IPS-18c (cell line): ENCODE data around the gene SRC.

ENCODE experiments used
- H3K4me3 ChIP-seq: 2 replicates; pipeline ENCODE4 v1.7.0; 2013; ENCODE audit warnings: low read depth, mild to moderate bottlenecking, low read length, moderate library complexity; ENCODE audit not compliant: insufficient read depth
- H3K9me3 ChIP-seq: one replicate; pipeline ENCODE4 v1.6.1; 2013; ENCODE audit warnings: mild to moderate bottlenecking, low read length, moderate library complexity; ENCODE audit not compliant: control insufficient read depth, insufficient read depth

The SRC gene

GRCh38 chr20:37311710-37312355 is 34.1 kb upstream of the SRC start:
- H3K9me3 ChIP-seq, result no peaks in the 10 kb centered on the region
- H3K4me3 ChIP-seq, result no peak overlapping the region

- no peaks in the 10 kb centered on the region for H3K9me3 ChIP-seq
- no peak overlapping the region for H3K4me3 ChIP-seq
These were observed 32.3 kb upstream of the SRC start for GRCh38 chr20:37313546-37314091.

GRCh38 chr20:37314099-37314498 is 31.8 kb upstream of the SRC start:
- H3K4me3 ChIP-seq, result no peak overlapping the region
- no peaks in the 10 kb centered on the region for H3K9me3 ChIP-seq

- Histone ChIP-seq H3K9me3 (no peaks in the 10 kb centered on the region), H3K4me3 (no peak overlapping the region)
These were observed 31.3 kb upstream of the SRC start for GRCh38 chr20:37314617-37315016.

GRCh38 chr20:37315021-37315451 is 30.9 kb upstream of the SRC start:
- no peak overlapping the region; the same call in 1 of the 2 replicates for H3K4me3 ChIP-seq
- H3K9me3 ChIP-seq, result no peaks in the 10 kb centered on the region

- Histone ChIP-seq H3K9me3 (no peaks in the 10 kb centered on the region), H3K4me3 (no peak overlapping the region; the same call in 1 of the 2 replicates)
These were observed 30.4 kb upstream of the SRC start for GRCh38 chr20:37315452-37316110.

GRCh38 chr20:37316116-37316774 is 29.7 kb upstream of the SRC start:
- Histone ChIP-seq H3K4me3 (no peak overlapping the region), H3K9me3 (no peaks in the 10 kb centered on the region)

GRCh38 chr20:37316775-37317170 is 29.2 kb upstream of the SRC start:
- Histone ChIP-seq H3K4me3 (no peak overlapping the region), H3K9me3 (no peaks in the 10 kb centered on the region)

GRCh38 chr20:37317316-37317715 is 28.6 kb upstream of the SRC start:
- no peaks in the 10 kb centered on the region for H3K9me3 ChIP-seq
- no peak overlapping the region for H3K4me3 ChIP-seq

GRCh38 chr20:37317994-37318640 is 27.8 kb upstream of the SRC start:
- no peaks in the 10 kb centered on the region for H3K9me3 ChIP-seq
- no peak overlapping the region for H3K4me3 ChIP-seq

GRCh38 chr20:37319151-37319671 is 26.7 kb upstream of the SRC start:
- Histone ChIP-seq H3K4me3 (no peak overlapping the region), H3K9me3 (no peaks in the 10 kb centered on the region)

GRCh38 chr20:37323985-37324384 is 22.0 kb upstream of the SRC start:
- Histone ChIP-seq H3K9me3 (peaks cover 2% of the 10 kb centered on the region), H3K4me3 (no peak overlapping the region)

- Histone ChIP-seq H3K9me3 (peaks cover 2% of the 10 kb centered on the region), H3K4me3 (no peak overlapping the region)
These were observed 20.7 kb upstream of the SRC start for GRCh38 chr20:37325206-37325605.

GRCh38 chr20:37326666-37327065 is 19.3 kb upstream of the SRC start:
- peaks cover 2% of the 10 kb centered on the region for H3K9me3 ChIP-seq
- no peak overlapping the region for H3K4me3 ChIP-seq

GRCh38 chr20:37327748-37328147 is 18.2 kb upstream of the SRC start:
- Histone ChIP-seq H3K4me3 (no peak overlapping the region), H3K9me3 (peaks cover 2% of the 10 kb centered on the region)

- H3K4me3 ChIP-seq, result no peak overlapping the region
- H3K9me3 ChIP-seq, result peaks cover 2% of the 10 kb centered on the region
These were observed 17.6 kb upstream of the SRC start for GRCh38 chr20:37328149-37328945.
